Astrocyte of the cerebellum (primary cell): Measurements from ENCODE around the gene IRF2BP2.

Experiments used
- DNase-seq: peaks from one replicate; pipeline ENCODE4 v3.0.0-alpha.2; 2011; ENCODE audit warnings: low read depth
- H3K4me3 ChIP-seq: 2 replicates; pipeline ENCODE4 v1.5.1; 2011; ENCODE audit warnings: mild to moderate bottlenecking, low read depth, low read length, moderate library complexity
- CTCF ChIP-seq: IDR thresholded peaks from 2 replicates; pipeline ENCODE4 v1.5.1; 2012; ENCODE audit warnings: low read length, low read depth, moderate library complexity, mild to moderate bottlenecking; ENCODE audit errors: missing control alignments
- in situ Hi-C: cut with HindIII; loops from 2 replicates; pipeline ENCODE4 v1.10.0; 2017; ENCODE audit warnings: low sequenced_read_pairs

Gene IRF2BP2

GRCh38 chr1:234589854-234590620, 19.9 kb downstream of the IRF2BP2 start:
- DNase-seq = no peak
- no peak overlapping the region for H3K4me3 ChIP-seq
- TF ChIP-seq CTCF = no peak
- in situ Hi-C loops = no loop called here

GRCh38 chr1:234589064-234589800, 20.7 kb downstream of the IRF2BP2 start:
- no peak for TF ChIP-seq CTCF
- in situ Hi-C loops = no loop called here
- no peak for DNase-seq
- H3K4me3 ChIP-seq = no peak overlapping the region

GRCh38 chr1:234588386-234588785, 21.6 kb downstream of the IRF2BP2 start:
- no peak overlapping the region for H3K4me3 ChIP-seq
- DNase-seq = no peak
- in situ Hi-C loops = no loop called here
- TF ChIP-seq CTCF = no peak

- H3K4me3 ChIP-seq = no peak overlapping the region
- TF ChIP-seq CTCF = no peak
- no peak for DNase-seq
- in situ Hi-C loops = no loop called here
Measured at GRCh38 chr1:234586892-234587485, 23.0 kb downstream of the IRF2BP2 start.

- in situ Hi-C loops = no loop called here
- H3K4me3 ChIP-seq = no peak overlapping the region
- no peak for DNase-seq
- no peak for TF ChIP-seq CTCF
Measured at GRCh38 chr1:234586304-234586703, 23.7 kb downstream of the IRF2BP2 start.

GRCh38 chr1:234585330-234586055, 24.5 kb downstream of the IRF2BP2 start:
- in situ Hi-C loops = no loop called here
- DNase-seq = peak; percentile 62
- TF ChIP-seq CTCF = no peak
- no peak overlapping the region for H3K4me3 ChIP-seq
